Dendritic cell treated with granulocyte-macrophage colony-stimulating factor and Interleukin-4, amounts not matched to agents 40 ng/mL and 50 ng/mL, for 4 days (primary cell): ENCODE data around the gene SLC35F5.
"Not testable (repeated sequence)": the region's sequence is repeated elsewhere in the genome, so short reads cannot be mapped to it uniquely, and the experiment has no call there.

Source experiments
- H3K27ac Mint-ChIP-seq: one replicate; pipeline ENCODE4 v1.8.0; 2022; ENCODE audit warnings: mild to moderate bottlenecking, mixed read lengths
- H3K27me3 Mint-ChIP-seq: one replicate; pipeline ENCODE4 v1.8.0; 2022; ENCODE audit warnings: mild to moderate bottlenecking, mixed read lengths
- H3K36me3 Mint-ChIP-seq: one replicate; pipeline ENCODE4 v1.8.0; 2022; ENCODE audit warnings: low read depth, mixed read lengths
- H3K4me1 Mint-ChIP-seq: one replicate; pipeline ENCODE4 v1.8.0; 2022; ENCODE audit warnings: low read depth, mixed read lengths
- H3K4me3 Mint-ChIP-seq: one replicate; pipeline ENCODE4 v1.8.0; 2022; ENCODE audit warnings: mild to moderate bottlenecking, moderate library complexity, mixed read lengths
- H3K9me3 Mint-ChIP-seq: one replicate; pipeline ENCODE4 v1.8.0; 2022; ENCODE audit warnings: mixed read lengths
- intact Hi-C: fragments of 100-400 bp; cut with micrococcal nuclease; formaldehyde crosslinking; loops from one replicate; pipeline ENCODE4 v1.15.0; 2022

The SLC35F5 gene

GRCh38 chr2:113663285-113664060, 93.0 kb downstream of the SLC35F5 start:
- H3K27me3 Mint-ChIP-seq, H3K27ac Mint-ChIP-seq, H3K9me3 Mint-ChIP-seq, H3K4me1 Mint-ChIP-seq, H3K36me3 Mint-ChIP-seq, H3K4me3 Mint-ChIP-seq, intact Hi-C loops: not testable (repeated sequence)
